ENCODE data around the gene MYADML2. TPM values are rescaled to one million over a fixed set of nuclear protein-coding genes. Genes with fewer than 3 reads are reported as not detected.
A peak's percentile ranks its signal among the peaks of the same experiment; 100 is the strongest.
"Not testable (repeated sequence)": the region's sequence is repeated elsewhere in the genome, so short reads cannot be mapped to it uniquely, and the experiment has no call there.

The MYADML2 gene
- total RNA-seq, 2 experiments from 2014 or later = not detected

DNA sequence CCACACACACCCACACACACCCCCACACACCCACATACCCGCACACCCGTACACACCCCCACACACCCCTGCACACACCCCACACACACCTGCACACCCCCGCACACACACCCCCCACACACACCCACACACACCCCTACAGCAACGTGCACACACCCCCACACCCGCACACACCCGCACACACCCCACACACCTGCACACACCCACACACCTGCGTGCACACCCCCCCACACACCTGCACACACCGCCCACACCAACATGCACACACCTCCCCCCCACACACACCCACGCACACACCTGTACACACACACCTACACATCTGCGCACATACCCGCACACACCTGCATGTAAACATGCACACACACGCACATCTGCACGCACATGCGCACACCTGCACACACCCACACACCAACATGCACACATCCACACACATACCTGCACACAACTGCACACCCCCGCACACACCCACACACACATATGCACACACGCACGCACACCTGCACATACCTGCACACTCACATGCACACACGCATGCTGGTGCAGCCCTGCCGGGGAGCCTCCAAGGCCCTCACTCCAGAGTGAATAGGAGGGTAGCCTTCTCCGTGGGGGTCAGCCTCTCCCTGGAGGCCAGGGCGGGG lies 37.9 kb upstream of the MYADML2 start:
- ChIA-PET CTCF (no interaction called here), POLR2A (no interaction called here)
- Mint-ChIP-seq H3K27ac (no peak overlapping the region), H3K27me3 (no peaks in the 10 kb centered on the region), H3K9me3 (no peaks in the 10 kb centered on the region), H3K36me3 (ENCODE audit: low read depth) (peaks cover 17% of the 10 kb centered on the region), H3K4me3 (no peak overlapping the region), H3K4me1 (peaks cover 23% of the 10 kb centered on the region)
- no peak for DNase-seq

GRCh38 chr17:81983639-81984373 lies 36.8 kb upstream of the MYADML2 start:
- H3K36me3 Mint-ChIP-seq (ENCODE audit: low read depth) = peaks cover 23% of the 10 kb centered on the region
- no peak for DNase-seq
- peaks cover 32% of the 10 kb centered on the region for H3K4me1 Mint-ChIP-seq
- no peaks in the 10 kb centered on the region for H3K9me3 Mint-ChIP-seq
- no peak overlapping the region for H3K27ac Mint-ChIP-seq
- POLR2A ChIA-PET = no interaction called here
- CTCF ChIA-PET = interaction anchor here (0.8 kb wide), 1 partner anchor 36 kb away, joined by 3 read pairs; no protein-coding TSS in a partner anchor
- H3K4me3 Mint-ChIP-seq = no peak overlapping the region
- no peaks in the 10 kb centered on the region for H3K27me3 Mint-ChIP-seq

DNA sequence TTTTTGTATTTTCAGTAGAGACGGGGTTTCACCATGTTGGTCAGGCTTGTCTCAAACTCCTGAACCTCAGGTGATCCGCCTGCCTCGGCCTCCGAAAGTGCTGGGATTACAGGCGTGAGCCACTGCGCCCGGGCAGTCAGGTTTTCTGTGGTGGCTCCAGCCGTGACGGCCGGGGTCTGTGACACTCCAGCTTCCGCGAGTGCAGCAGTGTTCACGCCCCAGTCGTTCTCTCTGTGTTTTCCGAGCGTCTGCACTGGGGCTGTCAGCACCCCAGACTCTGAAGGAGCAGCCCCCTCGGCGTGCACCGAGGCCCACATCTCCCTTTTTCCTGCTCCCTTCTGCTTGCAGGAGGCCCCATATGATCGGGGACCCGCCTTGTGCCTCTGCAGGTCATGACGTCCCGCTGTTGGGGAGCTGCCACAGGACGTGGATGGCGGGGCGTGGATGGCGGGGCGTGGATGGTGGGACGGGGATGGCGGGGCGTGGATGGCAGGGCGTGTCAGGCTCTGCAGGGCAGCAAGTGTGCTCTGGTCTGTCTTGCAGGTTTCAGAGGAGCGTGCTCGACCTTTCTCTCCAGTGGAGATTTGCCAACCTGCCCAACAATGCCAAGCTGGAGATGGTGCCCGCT lies 36.1 kb upstream of the MYADML2 start:
- peaks cover 23% of the 10 kb centered on the region for H3K36me3 Mint-ChIP-seq (ENCODE audit: low read depth)
- DNase-seq = no peak
- H3K27ac Mint-ChIP-seq = no peak overlapping the region
- no peak overlapping the region for H3K4me3 Mint-ChIP-seq
- no peaks in the 10 kb centered on the region for H3K27me3 Mint-ChIP-seq
- H3K4me1 Mint-ChIP-seq = peaks cover 37% of the 10 kb centered on the region
- POLR2A ChIA-PET = interaction anchor here (1.4 kb wide), 1 partner anchor 47 kb away, joined by 3 read pairs; no protein-coding TSS in a partner anchor
- CTCF ChIA-PET = interaction anchor here (0.8 kb wide), 1 partner anchor 36 kb away, joined by 3 read pairs; no protein-coding TSS in a partner anchor
- H3K9me3 Mint-ChIP-seq = no peaks in the 10 kb centered on the region

DNA sequence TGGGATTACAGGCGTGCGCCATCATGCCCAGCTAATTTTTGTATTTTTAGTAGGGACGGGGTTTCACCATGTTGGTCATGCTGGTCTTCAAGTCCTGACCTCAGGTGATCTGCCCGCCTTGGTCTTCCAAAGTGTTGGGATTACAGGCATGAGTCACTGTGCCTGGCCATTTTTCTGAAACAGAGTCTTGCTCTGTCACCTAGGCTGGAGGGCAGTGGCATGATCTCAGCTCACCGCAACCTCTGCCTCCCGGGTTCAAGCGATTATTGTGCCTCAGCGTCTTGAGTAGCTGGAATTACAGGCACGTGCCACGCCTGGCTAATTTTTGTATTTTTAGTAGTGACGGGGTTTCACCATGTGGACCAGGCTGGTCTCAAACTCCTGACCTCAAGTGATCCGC lies 34.5 kb upstream of the MYADML2 start:
- H3K9me3 Mint-ChIP-seq, H3K27ac Mint-ChIP-seq, H3K27me3 Mint-ChIP-seq, DNase-seq, H3K4me3 Mint-ChIP-seq: not testable (repeated sequence)
- CTCF ChIA-PET = interaction anchor here (1.2 kb wide), 1 partner anchor 37 kb away, joined by 3 read pairs; no protein-coding TSS in a partner anchor
- Mint-ChIP-seq H3K4me1 (peaks cover 42% of the 10 kb centered on the region), H3K36me3 (ENCODE audit: low read depth) (peaks cover 22% of the 10 kb centered on the region)
- POLR2A ChIA-PET = interaction anchor here (1.4 kb wide), 1 partner anchor 49 kb away, joined by 3 read pairs; no protein-coding TSS in a partner anchor

GRCh38 chr17:81980707-81981343 lies 33.8 kb upstream of the MYADML2 start:
- Mint-ChIP-seq H3K36me3 (ENCODE audit: low read depth) (peaks cover 20% of the 10 kb centered on the region), H3K27ac (no peak overlapping the region), H3K4me3 (no peak overlapping the region), H3K9me3 (no peaks in the 10 kb centered on the region), H3K27me3 (peaks cover 4% of the 10 kb centered on the region), H3K4me1 (peaks cover 47% of the 10 kb centered on the region)
- DNase-seq = peak; percentile 23
- CTCF ChIA-PET = interaction anchor here (1.2 to 2.0 kb wide), 2 partner anchors 21 to 38 kb away, joined by 3 to 5 read pairs; no protein-coding TSS in a partner anchor
- POLR2A ChIA-PET = interaction anchor here (0.9 kb wide), 1 partner anchor 13 kb away, joined by 3 read pairs; no protein-coding TSS in a partner anchor

GRCh38 chr17:81980122-81980521 lies 33.1 kb upstream of the MYADML2 start:
- no peak overlapping the region for H3K27ac Mint-ChIP-seq
- POLR2A ChIA-PET = interaction anchor here (0.9 to 1.0 kb wide), 2 partner anchors 12 to 114 kb away, joined by 3 read pairs; no protein-coding TSS in a partner anchor

DNA sequence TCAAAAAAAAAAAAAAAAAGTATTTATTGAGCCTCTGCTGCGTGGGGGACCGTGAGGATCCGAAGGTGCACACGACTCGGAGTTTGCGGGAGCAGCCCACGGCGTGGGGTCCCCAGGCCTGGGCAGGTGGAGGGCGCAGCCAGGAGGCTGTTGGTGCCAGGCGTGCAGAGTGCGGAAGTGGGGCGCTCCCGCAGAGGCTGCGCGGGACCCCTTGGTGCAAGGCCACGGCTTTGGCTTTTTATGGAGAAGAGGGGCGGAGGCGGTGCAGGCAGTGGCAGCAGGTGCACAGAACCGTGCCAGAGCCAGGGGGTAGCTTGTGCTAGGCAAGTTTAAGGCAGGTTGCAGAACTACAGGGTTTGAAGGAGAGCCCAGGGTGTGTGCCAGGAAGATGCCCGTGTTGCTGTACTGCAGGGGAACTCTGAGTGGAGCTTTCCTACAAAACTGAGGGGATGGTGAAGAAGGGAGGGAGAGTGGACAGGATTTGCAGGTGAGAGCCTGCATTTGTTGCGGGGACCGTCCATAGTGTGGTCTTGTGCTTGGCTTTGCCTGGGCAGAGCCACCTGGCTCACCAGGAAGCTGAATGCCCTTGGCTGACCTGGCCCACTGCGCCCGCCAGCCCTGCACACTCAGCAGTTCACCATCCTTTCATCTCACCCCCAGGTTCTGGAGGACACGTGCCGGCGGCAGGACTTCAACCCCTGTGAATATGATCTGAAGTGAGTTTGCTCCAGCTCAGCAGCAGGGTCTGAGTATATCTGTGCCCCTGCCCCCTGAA lies 31.7 kb upstream of the MYADML2 start:
- H3K9me3 Mint-ChIP-seq = no peaks in the 10 kb centered on the region
- CTCF ChIA-PET = interaction anchor here (1.2 to 2.0 kb wide), 2 partner anchors 41 to 59 kb away, joined by 4 to 6 read pairs; partner anchors contain the start of gene DCXR

More at GRCh38 chr17:81980122-81980521, 33.1 kb upstream of the MYADML2 start:
- H3K27me3 Mint-ChIP-seq = peaks cover 4% of the 10 kb centered on the region
- peaks cover 47% of the 10 kb centered on the region for H3K4me1 Mint-ChIP-seq
- H3K36me3 Mint-ChIP-seq (ENCODE audit: low read depth) = peaks cover 15% of the 10 kb centered on the region
- no peaks in the 10 kb centered on the region for H3K9me3 Mint-ChIP-seq
- CTCF ChIA-PET = interaction anchor here (1.2 to 2.0 kb wide), 2 partner anchors 21 to 58 kb away, joined by 4 to 5 read pairs; partner anchors contain the start of gene DCXR
- no peak for DNase-seq
- peak overlapping the region; percentile 4 for H3K4me3 Mint-ChIP-seq

DNA sequence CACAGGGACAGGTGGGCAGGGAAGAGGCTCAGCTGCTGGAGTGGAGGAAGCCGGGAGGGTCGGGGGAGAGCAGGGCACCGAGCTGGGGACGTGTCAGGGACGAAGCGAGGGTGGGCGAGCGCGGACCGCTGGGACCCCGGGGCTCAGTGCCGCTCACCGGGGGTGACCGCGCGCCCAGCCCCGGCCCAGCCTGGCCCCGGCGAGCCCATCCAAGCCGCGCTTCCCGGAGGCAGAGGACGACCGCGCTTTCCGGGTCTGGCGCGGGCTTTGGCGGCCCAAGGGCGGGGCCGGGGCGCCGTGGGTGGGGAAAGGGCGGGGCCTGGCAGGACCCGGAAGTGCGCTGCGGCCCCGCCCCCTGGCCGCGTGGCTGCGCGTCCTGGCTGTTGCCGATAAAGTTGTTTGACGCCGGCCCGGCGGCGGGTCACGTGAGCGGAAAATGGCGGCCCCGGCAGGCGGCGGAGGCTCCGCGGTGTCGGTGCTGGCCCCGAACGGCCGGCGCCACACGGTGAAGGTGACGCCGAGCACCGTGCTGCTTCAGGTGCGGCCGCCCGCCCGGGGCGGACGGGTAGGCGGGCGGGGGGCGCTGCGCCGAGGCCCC lies 30.3 kb upstream of the MYADML2 start, which contains the start of gene ASPSCR1:
Gene ASPSCR1 (plus strand): TSS at position 419 of the 598 bp plus-strand sequence. CDS start 18 bp downstream, at position 437.
- H3K4me1 Mint-ChIP-seq = peaks cover 41% of the 10 kb centered on the region
- peak within 1 kb of the TSS; percentile 86 for H3K4me3 Mint-ChIP-seq
- peak; percentile 91 for DNase-seq
- peaks cover 6% of the 10 kb centered on the region for H3K27me3 Mint-ChIP-seq
- ChIA-PET CTCF (interaction anchor here (0.9 to 2.0 kb wide), 3 partner anchors 17 to 46 kb away, joined by 4 to 6 read pairs (median 4); partner anchors contain the start of genes CENPX and LRRC45), POLR2A (interaction anchor here (0.7 to 2.8 kb wide), 16 partner anchors 10 to 464 kb away, joined by 3 to 16 read pairs (median 4); partner anchors contain the start of genes ACTG1, DCXR, SIRT7 and SLC16A3)
- H3K9me3 Mint-ChIP-seq = no peaks in the 10 kb centered on the region
- H3K27ac Mint-ChIP-seq = peak within 1 kb of the TSS; percentile 85
- H3K36me3 Mint-ChIP-seq (ENCODE audit: low read depth) = peaks cover 12% of the 10 kb centered on the region

More for the DNA sequence above, 31.7 kb upstream of the MYADML2 start:
- POLR2A ChIA-PET = interaction anchor here (0.5 to 1.5 kb wide), 7 partner anchors 11 to 275 kb away, joined by 3 to 5 read pairs (median 3); partner anchors contain the start of genes CENPX, DUS1L, LRRC45 and MRPL12
- Mint-ChIP-seq H3K4me1 (peaks cover 45% of the 10 kb centered on the region), H3K4me3 (peak overlapping the region; percentile 69), H3K36me3 (ENCODE audit: low read depth) (peaks cover 12% of the 10 kb centered on the region), H3K27me3 (peaks cover 6% of the 10 kb centered on the region), H3K27ac (peak overlapping the region; percentile 47)
- DNase-seq = no peak

DNA sequence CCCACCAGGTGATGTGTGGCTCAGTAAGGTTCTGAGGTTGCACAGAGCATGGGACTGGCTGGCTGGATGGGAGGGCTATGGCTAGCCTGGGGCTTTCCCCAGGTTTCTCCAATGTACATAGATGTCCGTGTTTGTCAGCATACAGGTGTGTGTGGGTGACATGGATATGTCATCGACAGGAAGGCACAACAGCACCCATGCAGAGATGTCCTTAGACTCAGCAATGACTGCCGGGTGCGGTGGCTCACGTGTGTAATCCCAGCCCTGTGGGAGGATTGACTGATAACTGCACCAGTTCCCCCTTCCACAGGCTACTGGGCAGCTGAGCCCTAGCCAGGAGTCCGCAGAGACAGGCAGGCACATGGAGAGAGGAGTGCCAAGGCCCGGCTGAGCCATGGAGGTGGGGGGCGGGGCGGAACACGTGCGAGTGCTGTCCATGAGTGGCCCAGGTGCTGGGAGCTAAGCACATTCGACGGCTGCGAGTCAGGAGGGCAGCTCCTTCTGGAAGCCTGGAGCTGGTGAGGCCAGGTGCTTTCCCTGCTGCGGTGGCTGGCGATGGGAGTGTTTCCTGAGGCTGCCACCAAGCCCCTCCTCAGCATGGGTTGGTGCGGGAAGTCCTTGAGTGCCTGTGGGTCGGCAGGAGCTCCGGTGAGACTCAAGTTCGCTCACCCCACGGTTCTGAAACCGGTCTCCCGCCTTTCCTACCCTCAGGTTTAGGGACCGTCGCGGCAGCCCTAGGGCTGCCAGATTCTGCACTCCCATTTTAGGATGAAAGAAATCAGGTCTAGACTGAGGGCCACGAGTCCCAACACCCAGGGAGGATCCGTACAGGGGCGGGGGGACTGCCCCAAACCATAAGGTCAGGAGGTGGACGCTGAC lies 29.5 kb upstream of the MYADML2 start:
- ChIA-PET CTCF (interaction anchor here (0.8 to 1.3 kb wide), 4 partner anchors 17 to 61 kb away, joined by 3 to 4 read pairs (median 4); partner anchors contain the start of genes CENPX, DCXR and LRRC45), POLR2A (interaction anchor here (0.7 to 2.8 kb wide), 17 partner anchors 9 to 464 kb away, joined by 3 to 16 read pairs (median 4); partner anchors contain the start of genes ACTG1, DCXR, SIRT7 and SLC16A3)
- H3K9me3 Mint-ChIP-seq = no peaks in the 10 kb centered on the region
- H3K27me3 Mint-ChIP-seq = peaks cover 6% of the 10 kb centered on the region
- H3K27ac Mint-ChIP-seq = peak overlapping the region; percentile 85
- peak; percentile 33 for DNase-seq
- H3K4me1 Mint-ChIP-seq = peaks cover 38% of the 10 kb centered on the region
- H3K36me3 Mint-ChIP-seq (ENCODE audit: low read depth) = peaks cover 12% of the 10 kb centered on the region
- H3K4me3 Mint-ChIP-seq = peak overlapping the region; percentile 86

DNA sequence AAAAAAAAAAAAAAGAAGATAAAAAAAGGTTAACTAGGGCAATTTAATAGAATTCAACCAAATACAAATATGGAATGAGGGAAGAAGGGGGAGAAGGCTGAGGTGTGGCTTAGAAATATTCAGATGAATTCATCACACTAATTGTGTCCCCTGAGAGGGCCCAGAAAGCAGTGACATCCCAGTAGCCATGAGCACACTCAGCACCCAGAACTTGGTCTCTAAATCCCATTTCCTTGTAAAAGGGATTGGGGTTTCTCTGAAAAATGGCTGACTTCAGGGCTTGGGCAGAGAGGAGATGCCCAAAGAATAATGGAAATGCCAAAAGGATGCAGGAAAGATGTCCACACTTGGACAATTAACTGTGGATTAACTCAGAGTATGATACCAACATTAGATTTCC lies 26.4 kb upstream of the MYADML2 start:
- Mint-ChIP-seq H3K4me3 (no peak overlapping the region), H3K36me3 (ENCODE audit: low read depth) (no peaks in the 10 kb centered on the region), H3K27me3 (peaks cover 6% of the 10 kb centered on the region), H3K9me3 (no peaks in the 10 kb centered on the region), H3K4me1 (peaks cover 12% of the 10 kb centered on the region), H3K27ac (no peak overlapping the region)
- DNase-seq = no peak
- CTCF ChIA-PET = no interaction called here
- POLR2A ChIA-PET = no interaction called here

Measured in activated CD4-positive, alpha-beta memory T cell treated with anti-CD3 and anti-CD28 coated beads, Interleukin-2, amount 10 ng/mL, durations not matched to agents 7 days and 5 days (primary cell).